HEK293 (cell line): ENCODE measurements around the gene NAPB.

ENCODE experiments used
- CTCF ChIP-seq: fragments of 450-650 bp; formaldehyde crosslinking; IDR thresholded peaks from 2 replicates; pipeline ENCODE4 v1.5.1; 2016; ENCODE audit warnings: missing biosample characterization, missing genetic modification characterization
- FEZF1 ChIP-seq: fragments of 450-650 bp; formaldehyde crosslinking; IDR thresholded peaks from 2 replicates; pipeline ENCODE4 v1.5.1; 2016; ENCODE audit warnings: missing biosample characterization, missing genetic modification characterization
- ZBTB1 ChIP-seq: fragments of 450-650 bp; formaldehyde crosslinking; IDR thresholded peaks from 2 replicates; pipeline ENCODE4 v1.5.1; 2016; ENCODE audit warnings: missing biosample characterization, missing genetic modification characterization
- ZBTB11 ChIP-seq: fragments of 450-650 bp; formaldehyde crosslinking; conservative IDR thresholded peaks from 2 replicates; pipeline ENCODE4 v1.5.1; 2016; ENCODE audit warnings: low read depth, missing biosample characterization, missing genetic modification characterization
- ZBTB21 ChIP-seq: fragments of 450-650 bp; formaldehyde crosslinking; IDR thresholded peaks from 2 replicates; pipeline ENCODE4 v1.5.1; 2017; ENCODE audit warnings: missing biosample characterization, missing genetic modification characterization
- ZNF529 ChIP-seq: fragments of 450-650 bp; formaldehyde crosslinking; IDR thresholded peaks from 2 replicates; pipeline ENCODE4 v1.5.1; 2017; ENCODE audit warnings: missing genetic modification characterization, missing biosample characterization; ENCODE audit not compliant: insufficient replicate concordance
- ZNF549 ChIP-seq: fragments of 450-650 bp; IDR thresholded peaks from 2 replicates; pipeline ENCODE4 v1.5.1; 2018; ENCODE audit warnings: missing biosample characterization, missing genetic modification characterization, mild to moderate bottlenecking, inconsistent platforms, moderate library complexity
- ZSCAN23 ChIP-seq: fragments of 450-650 bp; formaldehyde crosslinking; IDR thresholded peaks from 2 replicates; pipeline ENCODE4 v1.5.1; 2016; ENCODE audit warnings: missing biosample characterization, missing genetic modification characterization
- ZSCAN30 ChIP-seq: fragments of 450-650 bp; IDR thresholded peaks from 2 replicates; pipeline ENCODE4 v1.5.1; 2018; ENCODE audit warnings: missing biosample characterization, mild to moderate bottlenecking, missing genetic modification characterization, moderate library complexity

- TF ChIP-seq CTCF (tag by site-specific recombination) (no peak), ZBTB11 (tag by site-specific recombination) (no peak), ZBTB1 (tag by site-specific recombination) (no peak), ZSCAN30 (no peak), ZBTB21 (tag by site-specific recombination) (no peak), FEZF1 (no peak), ZNF549 (no peak), ZNF529 (tag by site-specific recombination) (no peak), ZSCAN23 (tag by site-specific recombination) (no peak)
These were observed 58.7 kb downstream of the NAPB start for GRCh38 chr20:23362392-23363256.
